A549 (cell line): ENCODE results near the gene PPP4C.
A peak's percentile ranks its signal among the peaks of the same experiment; 100 is the strongest.

Source experiments
- BHLHE40 ChIP-seq: IDR thresholded peaks from 2 replicates; pipeline ENCODE4 v1.6.1; 2012; ENCODE audit warnings: low read depth, low read length, inconsistent platforms
- CBX2 ChIP-seq: fragments of 200-600 bp; sonication (generic); IDR thresholded peaks from 2 replicates; pipeline ENCODE4 v1.6.1; 2016; ENCODE audit warnings: low read depth, mild to moderate bottlenecking, borderline replicate concordance
- CTCF ChIP-seq: fragments of >200 bp; sonication (Bioruptor Twin); formaldehyde crosslinking; IDR thresholded peaks from 3 replicates; pipeline ENCODE4 v1.5.1; 2016
- EP300 ChIP-seq, 2 experiments: fragments of >200 bp; sonication (Bioruptor Twin); formaldehyde crosslinking; IDR thresholded peaks; 2 replicates in 1 of 2; 3 replicates in 1 of 2; pipeline ENCODE4 v1.6.1; 2016 to 2017
- KDM5A ChIP-seq: fragments of 200-600 bp; sonication (generic); IDR thresholded peaks from 2 replicates; pipeline ENCODE4 v1.6.1; 2016; ENCODE audit warnings: antibody characterized with exemption, mild to moderate bottlenecking
- MYC ChIP-seq: IDR thresholded peaks from 2 replicates; pipeline ENCODE4 v1.6.1; 2012; ENCODE audit warnings: mild to moderate bottlenecking, inconsistent platforms, low read length, improper control_type of control experiment, borderline replicate concordance
- POLR2A ChIP-seq: IDR thresholded peaks from 2 replicates; pipeline ENCODE4 v1.6.1; 2012; ENCODE audit warnings: mild to moderate bottlenecking, low read length
- RAD21 ChIP-seq, 2 experiments: fragments of >200 bp in 1 of 2; sonication (Bioruptor Twin) in 1 of 2; formaldehyde crosslinking in 1 of 2; IDR thresholded peaks in 1 of 2; conservative IDR thresholded peaks in 1 of 2; 2 replicates in 1 of 2; 3 replicates in 1 of 2; pipeline ENCODE4 v1.6.1; 2012 to 2018; ENCODE audit warnings: inconsistent platforms in 1 of 2
- REST ChIP-seq: fragments of 200-600 bp; sonication (generic); IDR thresholded peaks from 2 replicates; pipeline ENCODE4 v1.6.1; 2016; ENCODE audit warnings: antibody characterized with exemption, mild to moderate bottlenecking, moderate library complexity
- RNF2 ChIP-seq: fragments of 200-600 bp; sonication (generic); IDR thresholded peaks from 2 replicates; pipeline ENCODE4 v1.6.1; 2016; ENCODE audit warnings: low read depth, mild to moderate bottlenecking, antibody characterized with exemption, moderate library complexity, borderline replicate concordance
- SREBF2 ChIP-seq: fragments of 450-650 bp; IDR thresholded peaks from 2 replicates; pipeline ENCODE4 v1.6.1; 2014; ENCODE audit warnings: mild to moderate bottlenecking, moderate library complexity
- TFCP2L1 ChIP-seq: fragments of 250-450 bp; sonication (Bioruptor Pico); IDR thresholded peaks from 2 replicates; pipeline ENCODE4 v1.5.0; 2021; ENCODE audit warnings: mild to moderate bottlenecking
- ZFP36 ChIP-seq: fragments of 450-650 bp; IDR thresholded peaks from 2 replicates; pipeline ENCODE4 v1.6.1; 2014; ENCODE audit warnings: borderline replicate concordance; ENCODE audit not compliant: partially characterized antibody

- TF ChIP-seq CTCF (peak; percentile 72), RNF2 (no peak), TFCP2L1 (CRISPR knock-in tag) (no peak), EP300 (IDR thresholded peaks at IDR 0.05) (no peak), MYC (no peak), CBX2 (no peak), REST (no peak), BHLHE40 (no peak), POLR2A (no peak), SREBF2 (no peak), ZFP36 (no peak), RAD21 (conservative IDR thresholded peaks at IDR 0.05 in 1 of 2, IDR thresholded peaks at IDR 0.05 in 1 of 2) (peak; percentile 61 to 75), KDM5A (no peak)
Observed at GRCh38 chr16:30041841-30042240, 34.0 kb upstream of the PPP4C start.
